K562 (cell line): ENCODE data around the gene KCND1. TPM values are rescaled to one million over a fixed set of nuclear protein-coding genes. Genes with fewer than 3 reads are reported as not detected.
A peak's percentile ranks its signal among the peaks of the same experiment; 100 is the strongest.

ENCODE experiments used
- KLF6 ChIP-seq: fragments of 250-450 bp; sonication (Bioruptor Pico); IDR thresholded peaks from 2 replicates; pipeline ENCODE4 v1.4.0; 2020; ENCODE audit warnings: mild to moderate bottlenecking, moderate library complexity, borderline replicate concordance
- MAFG ChIP-seq: fragments of 450-650 bp; conservative IDR thresholded peaks from 2 replicates; pipeline ENCODE4 v1.6.1; 2016; ENCODE audit warnings: missing genetic modification characterization, missing compliant biosample characterization
- MCM7 ChIP-seq, 2 experiments: fragments of 450-650 bp; IDR thresholded peaks; 2 replicates each; pipeline ENCODE4 v1.6.1; 2016 to 2018
- NFIC ChIP-seq: fragments of 450-650 bp; IDR thresholded peaks from 2 replicates; pipeline ENCODE4 v1.6.1; 2017; ENCODE audit warnings: mild to moderate bottlenecking, inconsistent platforms
- NR2F6 ChIP-seq: fragments of 450-650 bp; formaldehyde crosslinking; IDR thresholded peaks from 2 replicates; pipeline ENCODE4 v1.4.0; 2020; ENCODE audit warnings: mild to moderate bottlenecking
- RBM39 ChIP-seq: fragments of 200-400 bp; formaldehyde crosslinking; optimal IDR thresholded peaks from 2 replicates; pipeline ENCODE3; 2018; ENCODE audit warnings: low read depth, low read length
- SIRT6 ChIP-seq: IDR thresholded peaks from one replicate; pipeline ENCODE4 v1.6.1; 2012; ENCODE audit warnings: low read depth, mild to moderate bottlenecking, control low read depth, inconsistent platforms, low read length, moderate library complexity
- SPI1 ChIP-seq: IDR thresholded peaks from 2 replicates; pipeline ENCODE4 v1.6.1; 2011; ENCODE audit warnings: low read depth, low read length, control low read depth, borderline replicate concordance
- TAF15 ChIP-seq: fragments of 200-400 bp; formaldehyde crosslinking; IDR thresholded peaks from 2 replicates; pipeline ENCODE4 v1.6.1; 2017; ENCODE audit warnings: mild to moderate bottlenecking, low read depth, low read length, moderate library complexity
- TAF9B ChIP-seq: fragments of 450-650 bp; IDR thresholded peaks from 2 replicates; pipeline ENCODE4 v1.6.1; 2018; ENCODE audit warnings: mild to moderate bottlenecking; ENCODE audit not compliant: partially characterized antibody
- ZNF134 ChIP-seq: fragments of 250-450 bp; sonication (Bioruptor Pico); conservative IDR thresholded peaks from 2 replicates; pipeline ENCODE4 v1.4.0; 2020
- ZNF232 ChIP-seq: sonication (generic); formaldehyde crosslinking; IDR thresholded peaks from 2 replicates; pipeline ENCODE4 v1.8.0; 2022; ENCODE audit warnings: mild to moderate bottlenecking, missing genetic modification reagents
- ZNF785 ChIP-seq: fragments of 250-450 bp; sonication (Bioruptor Pico); IDR thresholded peaks from 2 replicates; pipeline ENCODE4 v1.4.0; 2020; ENCODE audit warnings: mild to moderate bottlenecking
- polyA plus RNA-seq, 8 experiments: library from polyadenylated mRNA; depleted of rRNA in 4 of 8; stranded (reverse) in 5 of 8; unstranded in 3 of 8; fragments of >200 nt; fragmentation: Nextera tagmentation in 2 of 8; fragmentation: Illumina TruSeq in 1 of 8; extraction: Ambion mirVana in 2 of 8; extraction: Trizol in 1 of 8; gene quantifications; 2 replicates each; pipeline versions ENCODE4 v1.2.1 to v1.2.3, GENCODE V29; 2011 to 2014; ENCODE audit warnings: inconsistent platforms in 1 of 8, missing spikeins in 1 of 8
- total RNA-seq, 7 experiments: library from RNA; depleted of rRNA in 6 of 7; stranded (reverse); fragments of >200 nt in 6 of 7; fragmentation: Illumina TruSeq in 2 of 7; extraction: Trizol in 2 of 7; gene quantifications; 2 replicates each; pipeline versions ENCODE4 v1.2.1 to v1.2.3, GENCODE V29; 2011 to 2021; ENCODE audit warnings: low replicate concordance in 1 of 7
- TF ChIP-seq, protein P1 (sequence below): fragments of 450-650 bp; IDR thresholded peaks from one replicate; pipeline ENCODE4 v1.6.1; 2018; ENCODE audit warnings: mild to moderate bottlenecking, moderate library complexity; ENCODE audit not compliant: partially characterized antibody
- TF ChIP-seq, protein P2 (sequence below): fragments of 450-650 bp; formaldehyde crosslinking; IDR thresholded peaks from 2 replicates; pipeline ENCODE4 v1.4.0; 2022; ENCODE audit warnings: missing genetic modification characterization
- TF ChIP-seq, protein P3 (sequence below): fragments of 200-800 bp; sonication (Bioruptor generic); IDR thresholded peaks from 2 replicates; pipeline ENCODE4 v1.6.1; 2016; ENCODE audit warnings: missing genetic modification characterization, missing compliant biosample characterization
- TF ChIP-seq, protein P4 (sequence below): fragments of 450-650 bp; IDR thresholded peaks from 2 replicates; pipeline ENCODE4 v1.6.1; 2016; ENCODE audit warnings: low read depth, mild to moderate bottlenecking, moderate library complexity

The KCND1 gene
- total and polyA plus RNA-seq, 9 of the 15 experiments (the other 6 are each of a cell fraction or from before 2014, with no cell fraction given) = 0.06 to 0.83 (median 0.39) TPM; not detected in 1

DNA sequence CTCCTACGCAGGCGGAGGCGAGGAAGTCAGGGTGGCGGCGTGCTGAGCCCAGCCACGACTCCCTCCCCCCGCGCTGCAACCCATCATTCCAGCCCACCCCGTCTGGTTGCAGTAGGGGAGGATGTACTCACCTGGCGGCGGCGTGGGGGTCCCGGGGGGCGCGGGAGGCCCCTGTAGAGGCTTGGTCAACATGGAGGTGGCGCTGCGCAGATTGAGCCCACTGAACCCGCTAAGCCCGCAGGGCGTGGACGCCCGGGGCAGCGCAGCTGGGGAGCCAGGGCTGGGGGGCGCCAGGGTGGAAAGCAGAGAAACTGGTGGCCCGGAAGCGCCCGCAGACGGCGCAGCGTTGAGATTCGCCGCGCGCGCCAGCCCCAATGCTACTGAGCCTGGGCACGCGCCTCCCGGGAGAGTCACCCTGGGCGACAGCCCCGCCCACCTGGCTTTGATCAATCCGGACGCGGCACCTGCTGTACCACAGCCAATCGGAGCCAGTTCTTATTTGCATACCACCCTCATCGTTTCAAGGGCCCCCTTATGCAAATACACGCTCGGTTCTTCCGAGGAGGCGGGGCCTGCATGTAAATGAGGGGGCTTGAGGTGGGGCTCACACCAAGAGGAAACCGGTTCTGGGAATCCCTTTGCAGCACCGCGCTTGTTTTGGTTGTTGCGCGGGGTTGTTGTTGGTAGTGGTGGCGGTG is 52.9 kb downstream of the KCND1 start, which contains the start of gene PIM2 (continued):
- TF ChIP-seq, protein P1, sequence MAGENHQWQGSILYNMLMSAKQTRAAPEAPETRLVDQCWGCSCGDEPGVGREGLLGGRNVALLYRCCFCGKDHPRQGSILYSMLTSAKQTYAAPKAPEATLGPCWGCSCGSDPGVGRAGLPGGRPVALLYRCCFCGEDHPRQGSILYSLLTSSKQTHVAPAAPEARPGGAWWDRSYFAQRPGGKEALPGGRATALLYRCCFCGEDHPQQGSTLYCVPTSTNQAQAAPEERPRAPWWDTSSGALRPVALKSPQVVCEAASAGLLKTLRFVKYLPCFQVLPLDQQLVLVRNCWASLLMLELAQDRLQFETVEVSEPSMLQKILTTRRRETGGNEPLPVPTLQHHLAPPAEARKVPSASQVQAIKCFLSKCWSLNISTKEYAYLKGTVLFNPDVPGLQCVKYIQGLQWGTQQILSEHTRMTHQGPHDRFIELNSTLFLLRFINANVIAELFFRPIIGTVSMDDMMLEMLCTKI = no peak
- TF ChIP-seq NFIC (no peak), RBM39 (no peak), ZNF232 (CRISPR knock-in tag) (no peak), NR2F6 (no peak), SPI1 (no peak), KLF6 (CRISPR knock-in tag) (no peak), TAF15 (no peak), MAFG (tag) (no peak), ZNF785 (no peak), SIRT6 (no peak), TAF9B (no peak), MCM7 (IDR thresholded peaks at IDR 0.05) (no peak), ZNF134 (CRISPR knock-in tag) (no peak)
- TF ChIP-seq, protein P2, sequence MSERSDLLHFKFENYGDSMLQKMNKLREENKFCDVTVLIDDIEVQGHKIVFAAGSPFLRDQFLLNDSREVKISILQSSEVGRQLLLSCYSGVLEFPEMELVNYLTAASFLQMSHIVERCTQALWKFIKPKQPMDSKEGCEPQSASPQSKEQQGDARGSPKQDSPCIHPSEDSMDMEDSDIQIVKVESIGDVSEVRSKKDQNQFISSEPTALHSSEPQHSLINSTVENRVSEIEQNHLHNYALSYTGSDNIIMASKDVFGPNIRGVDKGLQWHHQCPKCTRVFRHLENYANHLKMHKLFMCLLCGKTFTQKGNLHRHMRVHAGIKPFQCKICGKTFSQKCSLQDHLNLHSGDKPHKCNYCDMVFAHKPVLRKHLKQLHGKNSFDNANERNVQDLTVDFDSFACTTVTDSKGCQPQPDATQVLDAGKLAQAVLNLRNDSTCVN (CRISPR knock-in tag) = no peak
- TF ChIP-seq, protein P3, sequence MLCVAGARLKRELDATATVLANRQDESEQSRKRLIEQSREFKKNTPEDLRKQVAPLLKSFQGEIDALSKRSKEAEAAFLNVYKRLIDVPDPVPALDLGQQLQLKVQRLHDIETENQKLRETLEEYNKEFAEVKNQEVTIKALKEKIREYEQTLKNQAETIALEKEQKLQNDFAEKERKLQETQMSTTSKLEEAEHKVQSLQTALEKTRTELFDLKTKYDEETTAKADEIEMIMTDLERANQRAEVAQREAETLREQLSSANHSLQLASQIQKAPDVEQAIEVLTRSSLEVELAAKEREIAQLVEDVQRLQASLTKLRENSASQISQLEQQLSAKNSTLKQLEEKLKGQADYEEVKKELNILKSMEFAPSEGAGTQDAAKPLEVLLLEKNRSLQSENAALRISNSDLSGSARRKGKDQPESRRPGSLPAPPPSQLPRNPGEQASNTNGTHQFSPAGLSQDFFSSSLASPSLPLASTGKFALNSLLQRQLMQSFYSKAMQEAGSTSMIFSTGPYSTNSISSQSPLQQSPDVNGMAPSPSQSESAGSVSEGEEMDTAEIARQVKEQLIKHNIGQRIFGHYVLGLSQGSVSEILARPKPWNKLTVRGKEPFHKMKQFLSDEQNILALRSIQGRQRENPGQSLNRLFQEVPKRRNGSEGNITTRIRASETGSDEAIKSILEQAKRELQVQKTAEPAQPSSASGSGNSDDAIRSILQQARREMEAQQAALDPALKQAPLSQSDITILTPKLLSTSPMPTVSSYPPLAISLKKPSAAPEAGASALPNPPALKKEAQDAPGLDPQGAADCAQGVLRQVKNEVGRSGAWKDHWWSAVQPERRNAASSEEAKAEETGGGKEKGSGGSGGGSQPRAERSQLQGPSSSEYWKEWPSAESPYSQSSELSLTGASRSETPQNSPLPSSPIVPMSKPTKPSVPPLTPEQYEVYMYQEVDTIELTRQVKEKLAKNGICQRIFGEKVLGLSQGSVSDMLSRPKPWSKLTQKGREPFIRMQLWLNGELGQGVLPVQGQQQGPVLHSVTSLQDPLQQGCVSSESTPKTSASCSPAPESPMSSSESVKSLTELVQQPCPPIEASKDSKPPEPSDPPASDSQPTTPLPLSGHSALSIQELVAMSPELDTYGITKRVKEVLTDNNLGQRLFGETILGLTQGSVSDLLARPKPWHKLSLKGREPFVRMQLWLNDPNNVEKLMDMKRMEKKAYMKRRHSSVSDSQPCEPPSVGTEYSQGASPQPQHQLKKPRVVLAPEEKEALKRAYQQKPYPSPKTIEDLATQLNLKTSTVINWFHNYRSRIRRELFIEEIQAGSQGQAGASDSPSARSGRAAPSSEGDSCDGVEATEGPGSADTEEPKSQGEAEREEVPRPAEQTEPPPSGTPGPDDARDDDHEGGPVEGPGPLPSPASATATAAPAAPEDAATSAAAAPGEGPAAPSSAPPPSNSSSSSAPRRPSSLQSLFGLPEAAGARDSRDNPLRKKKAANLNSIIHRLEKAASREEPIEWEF (CRISPR knock-in tag) = no peak
- TF ChIP-seq, protein P4, sequence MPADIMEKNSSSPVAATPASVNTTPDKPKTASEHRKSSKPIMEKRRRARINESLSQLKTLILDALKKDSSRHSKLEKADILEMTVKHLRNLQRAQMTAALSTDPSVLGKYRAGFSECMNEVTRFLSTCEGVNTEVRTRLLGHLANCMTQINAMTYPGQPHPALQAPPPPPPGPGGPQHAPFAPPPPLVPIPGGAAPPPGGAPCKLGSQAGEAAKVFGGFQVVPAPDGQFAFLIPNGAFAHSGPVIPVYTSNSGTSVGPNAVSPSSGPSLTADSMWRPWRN = peak; percentile 75
